Suprapubic skin (tissue), 4 donors: Measurements from ENCODE around the gene URAD.

ENCODE experiments used
- EP300 ChIP-seq: sonication (generic); formaldehyde crosslinking; IDR thresholded peaks from one replicate; pipeline ENCODE4 v1.6.1; 2017; ENCODE audit warnings: antibody characterized with exemption
- POLR2A ChIP-seq, 2 donors: fragments of 450-650 bp; IDR thresholded peaks; one replicate each; pipeline ENCODE4 v1.6.1; 2017; ENCODE audit warnings: antibody characterized with exemption in 2 of 2, mild to moderate bottlenecking in 2 of 2, moderate library complexity in 2 of 2
- POLR2AphosphoS5 ChIP-seq, 3 donors: sonication (generic); formaldehyde crosslinking; IDR thresholded peaks; one replicate each; pipeline ENCODE4 v1.6.1; 2017; ENCODE audit warnings: antibody characterized with exemption in 3 of 3
- TF ChIP-seq, protein P1 (sequence below), 2 donors: fragments of 200-600 bp in 1 of 2; fragments of 450-650 bp in 1 of 2; sonication (generic) in 1 of 2; IDR thresholded peaks; one replicate each; pipeline ENCODE4 v1.5.1; 2016 to 2019; ENCODE audit warnings: antibody characterized with exemption in 2 of 2, mild to moderate bottlenecking in 1 of 2, moderate library complexity in 1 of 2

DNA sequence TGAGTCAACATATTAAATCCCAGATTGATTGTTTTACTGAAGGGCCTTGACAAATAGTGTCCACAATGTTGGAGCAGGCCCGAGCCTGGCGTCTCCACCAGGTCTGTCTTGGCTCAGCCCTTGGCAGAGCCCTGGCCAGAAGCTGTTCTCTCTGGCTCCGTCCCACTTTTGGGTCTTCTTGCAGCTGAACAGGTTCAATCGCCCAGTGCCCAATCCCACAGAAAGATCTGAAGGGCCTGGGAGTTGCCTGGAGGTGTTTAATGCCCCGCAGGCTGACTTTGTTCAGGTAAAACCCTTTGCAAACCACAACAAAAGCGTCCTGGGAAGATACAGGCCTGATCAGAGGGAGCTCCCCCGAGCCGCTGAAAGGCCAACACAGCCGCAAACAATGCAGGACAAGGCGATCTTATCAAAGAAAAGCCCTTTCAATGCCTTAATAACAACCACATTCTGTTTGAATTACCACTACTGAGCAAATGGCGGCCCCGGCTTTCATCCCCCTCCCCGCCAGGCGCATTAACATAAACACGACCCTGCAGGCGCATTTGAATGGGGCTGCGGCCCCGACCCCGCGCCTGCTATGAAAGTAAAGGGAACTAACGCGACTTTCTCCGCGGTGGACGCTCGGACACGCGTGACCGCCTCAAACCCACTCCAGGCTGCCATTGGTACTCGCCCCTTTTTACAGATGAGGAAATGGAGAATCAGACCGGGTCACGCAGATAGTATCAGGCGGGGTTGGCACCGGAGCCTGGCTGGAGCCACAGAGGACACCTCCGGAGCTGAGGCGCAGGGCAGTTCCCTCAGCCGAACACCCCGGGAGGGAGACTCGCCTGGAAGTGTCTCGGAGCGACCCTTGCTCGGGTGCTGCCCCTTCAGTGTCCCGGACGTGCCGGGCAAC is 22.5 kb downstream of the URAD start:
- TF ChIP-seq, protein P1, sequence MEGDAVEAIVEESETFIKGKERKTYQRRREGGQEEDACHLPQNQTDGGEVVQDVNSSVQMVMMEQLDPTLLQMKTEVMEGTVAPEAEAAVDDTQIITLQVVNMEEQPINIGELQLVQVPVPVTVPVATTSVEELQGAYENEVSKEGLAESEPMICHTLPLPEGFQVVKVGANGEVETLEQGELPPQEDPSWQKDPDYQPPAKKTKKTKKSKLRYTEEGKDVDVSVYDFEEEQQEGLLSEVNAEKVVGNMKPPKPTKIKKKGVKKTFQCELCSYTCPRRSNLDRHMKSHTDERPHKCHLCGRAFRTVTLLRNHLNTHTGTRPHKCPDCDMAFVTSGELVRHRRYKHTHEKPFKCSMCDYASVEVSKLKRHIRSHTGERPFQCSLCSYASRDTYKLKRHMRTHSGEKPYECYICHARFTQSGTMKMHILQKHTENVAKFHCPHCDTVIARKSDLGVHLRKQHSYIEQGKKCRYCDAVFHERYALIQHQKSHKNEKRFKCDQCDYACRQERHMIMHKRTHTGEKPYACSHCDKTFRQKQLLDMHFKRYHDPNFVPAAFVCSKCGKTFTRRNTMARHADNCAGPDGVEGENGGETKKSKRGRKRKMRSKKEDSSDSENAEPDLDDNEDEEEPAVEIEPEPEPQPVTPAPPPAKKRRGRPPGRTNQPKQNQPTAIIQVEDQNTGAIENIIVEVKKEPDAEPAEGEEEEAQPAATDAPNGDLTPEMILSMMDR (IDR thresholded peaks at IDR 0.05), result no peak
- TF ChIP-seq EP300 (no peak), POLR2AphosphoS5 (IDR thresholded peaks at IDR 0.05) (no peak), POLR2A (IDR thresholded peaks at IDR 0.05) (no peak)
